Measurements from ENCODE around the gene LSMEM2.
A peak's percentile ranks its signal among the peaks of the same experiment; 100 is the strongest.

Gene LSMEM2

DNA sequence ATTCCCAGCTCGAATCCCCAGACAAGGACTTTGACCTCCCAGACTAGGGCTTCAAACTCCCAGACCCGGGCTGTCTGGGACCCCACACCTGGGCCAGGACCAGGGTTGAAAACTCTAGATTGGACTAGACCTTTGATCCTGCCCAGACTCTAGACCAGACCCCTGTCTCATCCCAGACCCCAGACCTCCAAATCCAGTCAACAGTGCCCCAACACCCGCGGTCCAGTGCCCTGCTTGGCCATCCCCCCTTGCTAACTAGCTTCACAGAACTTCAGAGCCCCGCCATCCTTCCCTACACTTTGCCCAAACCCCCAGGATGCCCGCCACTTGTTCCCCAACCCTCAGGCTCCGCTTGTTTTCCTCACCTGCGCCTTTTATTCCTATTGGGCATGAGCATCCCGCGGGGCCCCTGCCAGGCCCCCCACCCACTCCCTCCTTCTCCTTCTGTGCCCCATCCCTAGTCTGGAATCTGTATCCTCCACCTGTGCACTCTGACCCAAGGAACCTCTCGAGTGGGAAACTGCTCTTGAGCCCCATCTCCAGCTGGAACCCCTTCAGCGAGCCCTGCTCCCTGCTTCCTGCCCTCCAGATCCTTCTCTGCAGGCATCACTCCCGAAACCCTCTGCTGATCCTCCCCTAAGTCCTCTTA, 42.3 kb upstream of the LSMEM2 start:
- Histone ChIP-seq H4K20me1 (peaks cover 43 to 56% (median 52%) of the 10 kb centered on the region in 11 experiments), H3K4me1 (peaks cover 49 to 62% (median 57%) of the 10 kb centered on the region in 10 experiments), H3K27ac (peak overlapping the region; percentile 83 to 99 (median 94))

DNA sequence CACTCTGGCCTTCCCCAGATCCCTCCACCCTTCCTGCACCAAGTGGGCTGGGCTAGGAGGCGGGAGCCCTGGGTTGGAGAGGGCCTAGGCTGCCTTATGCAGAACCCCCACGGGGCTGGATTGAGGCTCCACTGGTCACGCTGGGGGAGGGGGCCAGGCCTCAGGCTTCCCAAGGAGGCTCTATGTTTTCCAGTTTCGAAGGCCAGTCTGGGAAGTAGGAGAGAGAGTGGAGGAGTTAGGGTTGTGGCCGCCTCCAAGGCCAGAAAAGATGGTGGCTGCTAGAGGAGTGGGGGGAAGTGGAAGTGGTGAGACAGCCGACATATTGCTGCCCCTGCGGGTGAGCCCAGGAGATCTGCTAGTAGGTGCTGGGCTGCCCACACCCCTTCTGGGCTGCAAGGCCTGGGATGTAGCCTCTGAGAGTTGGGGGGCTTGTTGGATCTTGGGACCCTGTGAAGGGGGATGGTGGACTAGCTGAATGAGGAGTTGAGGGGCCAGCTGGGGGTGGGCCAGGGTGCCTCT, 41.7 kb upstream of the LSMEM2 start:
- H3K9me3 ChIP-seq (replicated peaks in 1 of 11), result no peaks in the 10 kb centered on the region
- H3K9ac ChIP-seq, result peak overlapping the region; percentile 92 to 99 (median 97)
- peaks cover 16 to 41% (median 30%) of the 10 kb centered on the region in 11 experiments; a peak in 20 of 22 replicates for H3K36me3 ChIP-seq
- peak overlapping the region; percentile 83 to 99 (median 94) for H3K27ac ChIP-seq
- peak overlapping the region; percentile 85 to 100 (median 94) for H3K4me3 ChIP-seq
- H4K20me1 ChIP-seq, result peaks cover 49 to 62% (median 58%) of the 10 kb centered on the region in 11 experiments
- TF ChIP-seq Cebpa-rat (IDR thresholded peaks at IDR 0.05), result no peak
- no peaks in the 10 kb centered on the region for H3K27me3 ChIP-seq
- peaks cover 55 to 67% (median 62%) of the 10 kb centered on the region in 10 experiments for H3K4me1 ChIP-seq
- H3K4me2 ChIP-seq, result peak overlapping the region; percentile 90 to 100 (median 97)

More for the DNA sequence above, 42.3 kb upstream of the LSMEM2 start:
- Histone ChIP-seq H3K9me3 (replicated peaks in 1 of 11) (no peaks in the 10 kb centered on the region), H3K36me3 (peaks cover 16 to 38% (median 28%) of the 10 kb centered on the region in 11 experiments; a peak in 20 of 22 replicates), H3K4me3 (peak overlapping the region; percentile 85 to 100 (median 94)), H3K27me3 (no peaks in the 10 kb centered on the region), H3K4me2 (peak overlapping the region; percentile 90 to 100 (median 97)), H3K9ac (peak overlapping the region; percentile 92 to 99 (median 97))
- TF ChIP-seq Cebpa-rat (IDR thresholded peaks at IDR 0.05), result no peak

DNA sequence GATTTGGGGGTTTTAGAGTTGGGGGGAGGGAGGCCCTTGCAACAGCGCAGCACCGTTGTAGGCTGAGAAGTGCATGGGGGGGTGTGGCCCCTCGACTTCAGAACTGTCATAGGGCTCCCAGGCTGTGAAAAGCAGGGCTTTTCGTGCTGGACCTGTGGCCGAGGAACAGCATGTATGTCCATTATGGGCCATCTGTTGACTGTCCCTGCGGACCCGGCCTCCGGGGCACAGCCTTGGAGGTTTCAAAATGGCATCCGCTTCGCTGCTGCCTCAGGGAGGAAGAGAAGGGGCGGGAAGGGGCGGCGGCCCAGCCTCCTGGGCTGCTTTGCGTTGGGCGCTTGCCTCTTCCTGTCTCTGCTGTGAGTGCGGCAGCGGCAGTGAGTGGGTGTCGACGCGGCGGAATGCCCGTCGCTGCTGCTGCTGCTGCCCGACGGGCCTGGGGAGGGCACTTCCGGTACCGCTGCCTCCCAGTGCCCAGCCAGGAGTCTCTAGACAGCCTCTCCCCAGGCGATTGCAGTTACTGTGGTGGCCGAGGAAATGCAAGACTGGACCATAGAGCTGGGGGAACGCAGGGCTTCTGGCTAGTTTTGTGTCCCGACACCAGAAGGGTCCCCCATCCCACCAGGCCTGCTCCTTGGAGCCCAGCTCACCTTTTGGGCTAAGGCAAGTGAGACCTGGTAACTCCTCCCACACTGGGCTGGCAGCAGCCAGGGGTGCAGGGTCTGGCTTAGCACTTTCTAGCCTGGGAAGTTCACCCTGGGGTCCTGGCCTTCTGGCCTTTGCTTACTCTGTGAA, 40.9 kb upstream of the LSMEM2 start:
- peak overlapping the region; percentile 92 to 99 (median 97) for H3K9ac ChIP-seq
- no peaks in the 10 kb centered on the region for H3K27me3 ChIP-seq
- peak overlapping the region; percentile 85 to 100 (median 94) for H3K4me3 ChIP-seq
- TF ChIP-seq Cebpa-rat (IDR thresholded peaks at IDR 0.05), result no peak
- H3K36me3 ChIP-seq, result peaks cover 16 to 41% (median 30%) of the 10 kb centered on the region in 11 experiments; a peak in 20 of 22 replicates
- peak overlapping the region; percentile 83 to 99 (median 94) for H3K27ac ChIP-seq
- H3K9me3 ChIP-seq (replicated peaks in 1 of 11), result no peaks in the 10 kb centered on the region
- H3K4me1 ChIP-seq, result peaks cover 63 to 73% (median 69%) of the 10 kb centered on the region in 10 experiments
- peaks cover 50 to 68% (median 63%) of the 10 kb centered on the region in 11 experiments for H4K20me1 ChIP-seq
- peak overlapping the region; percentile 90 to 100 (median 97) for H3K4me2 ChIP-seq

DNA sequence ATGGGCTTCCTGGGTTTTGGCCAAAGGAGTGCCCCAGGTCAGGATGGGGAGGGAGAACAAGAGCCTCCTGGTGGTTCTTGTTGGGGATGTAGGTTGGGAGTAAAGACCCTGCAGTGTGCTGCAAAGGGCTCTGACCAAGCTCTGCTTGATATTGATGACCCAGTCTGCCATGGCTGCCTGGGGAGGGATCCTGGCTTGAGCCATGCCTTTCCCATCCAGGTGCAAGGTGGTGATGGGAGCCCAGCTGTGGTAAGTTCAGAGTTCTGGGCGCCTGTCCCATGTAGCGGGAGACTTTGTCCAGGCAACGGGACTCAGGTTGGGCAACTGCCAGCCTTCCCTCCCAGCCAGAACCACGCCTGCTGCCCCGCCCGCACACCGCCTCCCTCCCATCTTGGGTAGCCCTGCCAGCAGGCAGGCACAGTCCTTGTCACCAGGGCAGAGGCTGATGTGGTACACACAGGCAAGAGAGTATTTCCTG, 40.3 kb upstream of the LSMEM2 start:
- Histone ChIP-seq H3K9ac (peak overlapping the region; percentile 92 to 99 (median 97)), H3K36me3 (peaks cover 18 to 43% (median 34%) of the 10 kb centered on the region in 11 experiments; a peak in 20 of 22 replicates), H4K20me1 (peaks cover 50 to 74% (median 64%) of the 10 kb centered on the region in 11 experiments), H3K27ac (peak overlapping the region; percentile 83 to 99 (median 94); a peak in 21 of 22 replicates), H3K4me2 (peak overlapping the region; percentile 90 to 100 (median 97)), H3K4me1 (peaks cover 67 to 76% (median 71%) of the 10 kb centered on the region in 10 experiments), H3K4me3 (peak overlapping the region; percentile 85 to 100 (median 94)), H3K27me3 (no peaks in the 10 kb centered on the region), H3K9me3 (replicated peaks in 1 of 11) (no peaks in the 10 kb centered on the region)
- TF ChIP-seq Cebpa-rat (IDR thresholded peaks at IDR 0.05), result no peak

DNA sequence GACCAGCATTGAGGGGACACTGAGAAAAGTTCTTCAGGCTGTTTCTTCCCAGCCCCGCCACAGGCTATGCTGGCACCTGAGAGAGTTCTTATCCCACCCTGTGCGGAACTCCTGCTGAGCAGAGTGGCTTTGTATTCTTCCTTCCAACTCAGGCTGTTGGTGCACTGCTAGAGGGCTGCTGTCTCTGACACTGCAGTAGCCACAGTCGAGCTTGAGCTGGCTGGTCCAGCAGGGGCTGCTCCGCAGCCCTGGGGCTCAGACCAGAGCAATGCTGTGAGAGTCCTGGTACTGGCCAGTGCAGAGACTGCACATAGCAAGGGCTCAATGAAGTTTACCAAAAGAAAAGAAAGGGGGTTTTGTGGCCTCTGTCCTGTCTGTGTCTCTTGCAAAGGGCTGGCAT, 39.2 kb upstream of the LSMEM2 start:
- H3K27me3 ChIP-seq, result no peaks in the 10 kb centered on the region
- peak overlapping the region; percentile 90 to 100 (median 97) for H3K4me2 ChIP-seq
- H3K27ac ChIP-seq, result peak overlapping the region; percentile 83 to 99 (median 94); a peak in 21 of 22 replicates
- no peak for TF ChIP-seq Cebpa-rat (IDR thresholded peaks at IDR 0.05)
- peaks cover 21 to 54% (median 43%) of the 10 kb centered on the region in 11 experiments; a peak in 20 of 22 replicates for H3K36me3 ChIP-seq
- H4K20me1 ChIP-seq, result peaks cover 53 to 84% (median 67%) of the 10 kb centered on the region in 11 experiments
- peaks cover 67 to 80% (median 75%) of the 10 kb centered on the region in 10 experiments for H3K4me1 ChIP-seq
- peak overlapping the region in 7 of 10 experiments; percentile 11 to 100 (median 96); a peak in 10 of 20 replicates for H3K4me3 ChIP-seq
- no peaks in the 10 kb centered on the region for H3K9me3 ChIP-seq (replicated peaks in 1 of 11)
- peak overlapping the region; percentile 92 to 99 (median 97); a peak in 21 of 22 replicates for H3K9ac ChIP-seq

DNA sequence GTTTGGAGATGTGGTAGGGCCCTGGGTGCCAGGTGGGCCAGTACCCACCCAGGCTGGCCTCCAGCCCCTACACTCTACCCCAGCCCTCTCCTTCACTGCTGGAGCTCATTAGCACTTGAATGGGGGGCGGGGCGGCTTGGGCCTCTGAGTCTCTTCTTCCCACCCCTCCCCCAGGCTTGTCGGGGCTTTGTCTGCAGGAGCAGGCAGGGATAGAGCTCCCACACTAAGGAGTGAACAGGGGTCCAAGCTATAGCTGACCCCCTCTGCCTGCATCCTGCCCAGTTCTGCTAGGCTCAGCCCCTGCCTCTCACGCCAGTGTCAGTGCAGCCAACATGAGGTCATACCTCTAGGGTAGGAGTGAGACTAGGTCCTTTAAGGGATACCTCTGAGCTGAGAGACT, 37.7 kb upstream of the LSMEM2 start:
- Histone ChIP-seq H3K4me2 (peak overlapping the region; percentile 90 to 100 (median 97)), H3K9me3 (replicated peaks in 1 of 11) (no peaks in the 10 kb centered on the region), H4K20me1 (peaks cover 54 to 98% (median 76%) of the 10 kb centered on the region in 11 experiments), H3K36me3 (peaks cover 21 to 65% (median 44%) of the 10 kb centered on the region in 11 experiments; a peak in 20 of 22 replicates), H3K27me3 (no peaks in the 10 kb centered on the region), H3K27ac (peak overlapping the region; percentile 90 to 99 (median 94)), H3K9ac (peak overlapping the region; percentile 73 to 99 (median 97)), H3K4me1 (peaks cover 73 to 86% (median 81%) of the 10 kb centered on the region in 10 experiments), H3K4me3 (peak overlapping the region in 7 of 10 experiments; percentile 33 to 100 (median 52); a peak in 11 of 20 replicates)
- no peak for TF ChIP-seq Cebpa-rat (IDR thresholded peaks at IDR 0.05)

DNA sequence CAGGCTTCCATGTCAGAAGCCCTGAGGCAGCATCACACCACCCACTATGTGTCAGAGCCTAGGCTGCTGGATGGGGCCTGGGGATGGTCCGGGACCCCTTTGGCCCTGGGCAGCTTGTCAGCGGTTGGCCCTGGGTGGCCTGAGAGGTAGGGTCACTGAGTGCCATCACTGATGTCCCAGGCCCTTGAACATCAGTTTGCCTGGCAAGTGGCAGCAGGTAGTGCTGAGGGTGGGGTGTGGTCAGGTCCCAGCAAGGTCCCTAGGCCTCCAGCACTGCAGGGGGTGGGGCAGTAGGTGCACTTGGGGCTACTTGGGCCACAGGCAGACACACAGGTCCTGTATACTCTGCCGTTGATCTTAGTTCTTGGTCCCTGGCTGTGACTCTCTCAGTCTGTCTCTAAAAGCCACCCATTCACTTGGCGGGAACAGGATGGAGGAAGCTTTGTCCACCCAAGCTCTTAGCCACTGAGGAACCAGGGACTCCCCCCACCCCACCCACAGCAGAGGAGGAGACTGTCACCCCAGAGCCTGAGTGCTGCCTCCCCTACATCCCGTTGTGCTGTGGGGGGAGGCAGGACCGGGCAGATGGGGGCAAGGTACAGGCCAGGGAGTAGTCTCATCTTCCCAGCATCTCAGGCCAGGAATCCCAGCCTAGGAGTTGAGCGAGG, 37.0 kb upstream of the LSMEM2 start:
- peaks cover 79 to 93% (median 88%) of the 10 kb centered on the region in 10 experiments for H3K4me1 ChIP-seq

More for the DNA sequence above, 37.0 kb upstream of the LSMEM2 start:
- no peak for TF ChIP-seq Cebpa-rat (IDR thresholded peaks at IDR 0.05)
- H4K20me1 ChIP-seq, result peaks cover 53 to 98% (median 75%) of the 10 kb centered on the region in 11 experiments
- no peaks in the 10 kb centered on the region for H3K27me3 ChIP-seq
- peaks cover 21 to 68% (median 44%) of the 10 kb centered on the region in 11 experiments; a peak in 20 of 22 replicates for H3K36me3 ChIP-seq
- peak overlapping the region; percentile 90 to 100 (median 97) for H3K4me2 ChIP-seq
- no peaks in the 10 kb centered on the region for H3K9me3 ChIP-seq (replicated peaks in 1 of 11)
- peak overlapping the region; percentile 90 to 99 (median 94) for H3K27ac ChIP-seq
- H3K4me3 ChIP-seq, result peak overlapping the region in 9 of 10 experiments; percentile 23 to 100 (median 48); a peak in 15 of 20 replicates
- peak overlapping the region; percentile 73 to 99 (median 97) for H3K9ac ChIP-seq

Measured in BLaER1 treated with 17β-estradiol and CSF1 and Interleukin-3, amounts not matched to agents 10 nM and 100 nM (cell line).